GM23248 (cell line): ENCODE data around the gene FAT4. TPM values are rescaled to one million over a fixed set of nuclear protein-coding genes. Genes with fewer than 3 reads are reported as not detected.

Experiments
- DNase-seq: peaks from one replicate; pipeline ENCODE4 v3.0.0-alpha.2; 2015
- H2AFZ ChIP-seq: fragments of 200-600 bp; sonication (generic); 2 replicates; pipeline ENCODE4 v1.6.1; 2016; ENCODE audit warnings: antibody characterized with exemption
- H3F3A ChIP-seq: fragments of 200-600 bp; sonication (generic); 2 replicates; pipeline ENCODE4 v1.6.1; 2016; ENCODE audit warnings: mild to moderate bottlenecking, antibody characterized with exemption, mixed run types; ENCODE audit not compliant: insufficient read depth
- H3K27ac ChIP-seq: fragments of 200-600 bp; sonication (generic); 2 replicates; pipeline ENCODE4 v1.5.1; 2016; ENCODE audit warnings: mild to moderate bottlenecking
- H3K27me3 ChIP-seq: fragments of 200-600 bp; sonication (generic); replicated peaks from 2 replicates; pipeline ENCODE4 v1.6.1; 2016; ENCODE audit warnings: mild to moderate bottlenecking; ENCODE audit not compliant: insufficient read depth
- H3K36me3 ChIP-seq: fragments of 200-600 bp; sonication (generic); 2 replicates; pipeline ENCODE4 v1.6.1; 2016; ENCODE audit warnings: low read depth, mild to moderate bottlenecking
- H3K4me1 ChIP-seq: fragments of 200-600 bp; sonication (generic); 2 replicates; pipeline ENCODE4 v1.6.1; 2016; ENCODE audit warnings: mild to moderate bottlenecking; ENCODE audit not compliant: insufficient read depth
- H3K4me2 ChIP-seq: fragments of 200-600 bp; sonication (generic); one replicate; pipeline ENCODE4 v1.6.1; 2016; ENCODE audit warnings: mild to moderate bottlenecking; ENCODE audit not compliant: unreplicated experiment
- H3K4me3 ChIP-seq: fragments of 200-600 bp; sonication (generic); 2 replicates; pipeline ENCODE4 v1.5.1; 2016; ENCODE audit warnings: mild to moderate bottlenecking
- H3K79me2 ChIP-seq: fragments of 200-600 bp; sonication (generic); 2 replicates; pipeline ENCODE4 v1.6.1; 2016; ENCODE audit warnings: mild to moderate bottlenecking; ENCODE audit not compliant: insufficient read depth
- H3K9ac ChIP-seq: fragments of 200-600 bp; sonication (generic); 2 replicates; pipeline ENCODE4 v1.6.1; 2016; ENCODE audit warnings: mild to moderate bottlenecking
- H3K9me2 ChIP-seq: fragments of 200-600 bp; sonication (generic); 2 replicates; pipeline ENCODE4 v1.6.1; 2016; ENCODE audit warnings: mixed run types, mild to moderate bottlenecking, moderate library complexity; ENCODE audit not compliant: insufficient read depth
- H3K9me3 ChIP-seq: fragments of 200-600 bp; sonication (generic); one replicate; pipeline ENCODE4 v1.6.1; 2017; ENCODE audit warnings: low read depth
- H4K20me1 ChIP-seq: fragments of 200-600 bp; sonication (generic); 2 replicates; pipeline ENCODE4 v1.6.0; 2016; ENCODE audit not compliant: insufficient read depth
- EZH2 ChIP-seq: fragments of 200-600 bp; sonication (generic); IDR thresholded peaks from 2 replicates; pipeline ENCODE4 v1.6.1; 2018; ENCODE audit warnings: antibody characterized with exemption, mild to moderate bottlenecking; ENCODE audit not compliant: insufficient read depth, poor library complexity, severe bottlenecking
- EZH2phosphoT487 ChIP-seq: fragments of 200-600 bp; sonication (generic); IDR thresholded peaks from 2 replicates; pipeline ENCODE4 v1.6.1; 2018; ENCODE audit warnings: antibody characterized with exemption, moderate library complexity, mild to moderate bottlenecking, low read depth; ENCODE audit not compliant: insufficient read depth
- WGBS, 2 experiments: methylation state at CpG; one replicate each; pipeline ENCODE4 v1.1.6; 2015 to 2017; ENCODE audit warnings: low lambda C conversion rate in 2 of 2, low coverage in 1 of 2; ENCODE audit errors: missing lambda C conversion rate in 2 of 2; 5-methylcytosine and 5-hydroxymethylcytosine counted together
- in situ Hi-C: fragments of 300-500 bp; cut with MboI; formaldehyde crosslinking; loops from 2 replicates; pipeline ENCODE4 v1.15.0; 2020
- polyA plus RNA-seq: library from polyadenylated mRNA; unstranded; fragments of >200 nt; fragmentation: Nextera tagmentation; extraction: Ambion mirVana; gene quantifications from 2 replicates; pipeline ENCODE4 v1.2.1, GENCODE V29; 2016
- total RNA-seq: library from RNA; depleted of rRNA; stranded (reverse); fragments of >200 nt; shearing (Covaris generic); gene quantifications from 2 replicates; pipeline ENCODE4 v1.2.3, GENCODE V29; 2014; rRNA removed

The FAT4 gene
- total RNA-seq (22.0 and 22.4 TPM in 2 replicates), polyA plus RNA-seq (2.1 and 2.4 TPM in 2 replicates)

DNA sequence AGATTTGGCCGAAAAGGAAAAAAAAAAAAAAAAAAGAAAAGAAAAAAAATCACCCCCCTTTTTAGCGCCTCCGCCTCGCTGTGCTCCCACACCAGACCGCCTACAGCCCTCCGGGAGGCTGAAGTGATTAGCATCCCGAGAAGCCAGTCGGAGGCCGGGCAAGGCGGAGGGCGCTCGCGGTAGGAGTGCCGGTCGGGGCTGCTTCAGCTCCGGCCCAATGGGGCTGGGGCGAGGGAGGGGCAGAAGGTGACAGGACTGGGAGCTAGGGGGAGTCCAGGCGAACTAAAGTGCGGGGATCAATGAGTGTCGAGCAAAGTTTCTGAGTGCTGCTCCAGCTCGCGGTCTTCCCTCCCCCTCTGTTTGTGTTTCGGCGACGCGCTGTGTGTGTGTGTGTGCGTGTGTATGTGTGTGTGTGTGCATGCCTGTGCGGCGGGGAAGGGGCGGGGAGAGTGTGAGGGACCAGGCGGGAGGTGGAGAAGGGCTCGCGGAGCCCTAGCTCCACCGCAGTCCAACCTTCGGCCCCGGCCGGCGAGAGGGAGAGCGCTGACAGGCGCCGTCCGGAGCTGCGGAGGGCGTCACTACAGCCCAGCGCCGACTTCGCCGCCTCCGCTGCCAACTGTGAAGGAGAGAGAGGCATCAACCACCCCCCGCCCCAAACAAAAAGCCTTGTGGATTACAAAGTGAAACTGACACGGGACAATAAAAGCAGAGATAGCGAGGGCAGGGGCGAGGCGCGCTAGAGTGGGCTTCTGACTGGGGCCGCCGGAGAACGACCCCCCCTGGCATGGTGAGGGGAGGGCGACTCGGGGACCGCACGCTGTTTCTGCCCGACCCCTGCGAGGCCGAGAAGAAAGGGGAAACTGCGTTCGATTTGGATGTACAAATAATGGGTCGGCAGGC, at the start of gene FAT4:
TSS of gene FAT4 (plus strand) at position 280 of the 900 bp plus-strand sequence. CDS start 1,457 bp downstream, outside the sequence.
- Histone ChIP-seq H3K4me3 (peak within 1 kb of the TSS; percentile 92), H3K4me2 (peak within 1 kb of the TSS; percentile 96), H3K4me1 (peaks cover 31% of the 10 kb centered on the region), H3K27me3 (no peaks in the 10 kb centered on the region), H3K36me3 (no peaks in the 10 kb centered on the region), H3K9me3 (no peaks in the 10 kb centered on the region), H3K79me2 (peaks cover 41% of the 10 kb centered on the region), H3K9ac (peak within 1 kb of the TSS; percentile 88), H3K9me2 (no peaks in the 10 kb centered on the region), H3K27ac (peak within 1 kb of the TSS; percentile 65), H3F3A (peaks cover 11% of the 10 kb centered on the region; the same call in 1 of the 2 replicates), H4K20me1 (no peaks in the 10 kb centered on the region), H2AFZ (peak within 1 kb of the TSS; percentile 95)
- peak; percentile 99 for DNase-seq
- TF ChIP-seq EZH2phosphoT487 (no peak), EZH2 (no peak)
- WGBS, 2 experiments, result 1% methylated on average over 38 to 68 of the region's 68 CpGs
- in situ Hi-C loops, result loop anchor here (10.0 to 25.0 kb wide), 2 partner anchors 420 to 1297 kb away; no protein-coding TSS in a partner anchor

- H3K4me3 ChIP-seq, result no peak overlapping the region
- H3K4me2 ChIP-seq, result no peak overlapping the region
- WGBS, 2 experiments, result 93 to 95% methylated on average over 5 of the region's 5 CpGs
- H3K27ac ChIP-seq, result no peak overlapping the region
- no peaks in the 10 kb centered on the region for H4K20me1 ChIP-seq
- no peak overlapping the region for H2AFZ ChIP-seq
- H3K27me3 ChIP-seq, result no peaks in the 10 kb centered on the region
- H3F3A ChIP-seq, result peaks cover 15% of the 10 kb centered on the region; the same call in 1 of the 2 replicates
- TF ChIP-seq EZH2, result no peak
- no peak for TF ChIP-seq EZH2phosphoT487
- DNase-seq, result no peak
- no peak overlapping the region for H3K9ac ChIP-seq
- in situ Hi-C loops, result loop anchor here (10.0 kb wide), 1 partner anchor 931 kb away; no protein-coding TSS in a partner anchor
- H3K4me1 ChIP-seq, result peaks cover 17% of the 10 kb centered on the region
- no peaks in the 10 kb centered on the region for H3K9me2 ChIP-seq
- H3K9me3 ChIP-seq, result no peaks in the 10 kb centered on the region
- H3K36me3 ChIP-seq, result no peaks in the 10 kb centered on the region
- no peaks in the 10 kb centered on the region for H3K79me2 ChIP-seq
Observed at GRCh38 chr4:125265846-125266245, 48.9 kb upstream of the FAT4 start.

GRCh38 chr4:125266901-125267604, 47.7 kb upstream of the FAT4 start:
- H3K9me2 ChIP-seq, result no peaks in the 10 kb centered on the region
- H3K9me3 ChIP-seq, result no peaks in the 10 kb centered on the region
- H3F3A ChIP-seq, result peaks cover 15% of the 10 kb centered on the region; the same call in 1 of the 2 replicates
- H3K4me3 ChIP-seq, result peak overlapping the region; percentile 56
- 3% methylated on average over 7 of the region's 7 CpGs for WGBS, 2 experiments
- peak overlapping the region; percentile 54 for H3K27ac ChIP-seq
- no peak for TF ChIP-seq EZH2phosphoT487
- TF ChIP-seq EZH2, result no peak
- H2AFZ ChIP-seq, result peak overlapping the region; percentile 40
- H3K27me3 ChIP-seq, result no peaks in the 10 kb centered on the region
- H3K9ac ChIP-seq, result peak overlapping the region; percentile 28
- in situ Hi-C loops, result loop anchor here (10.0 kb wide), 1 partner anchor 932 kb away; no protein-coding TSS in a partner anchor
- no peaks in the 10 kb centered on the region for H4K20me1 ChIP-seq
- DNase-seq, result peak; percentile 84
- H3K4me2 ChIP-seq, result peak overlapping the region; percentile 64
- H3K36me3 ChIP-seq, result no peaks in the 10 kb centered on the region
- H3K79me2 ChIP-seq, result no peaks in the 10 kb centered on the region
- peaks cover 17% of the 10 kb centered on the region for H3K4me1 ChIP-seq

DNA sequence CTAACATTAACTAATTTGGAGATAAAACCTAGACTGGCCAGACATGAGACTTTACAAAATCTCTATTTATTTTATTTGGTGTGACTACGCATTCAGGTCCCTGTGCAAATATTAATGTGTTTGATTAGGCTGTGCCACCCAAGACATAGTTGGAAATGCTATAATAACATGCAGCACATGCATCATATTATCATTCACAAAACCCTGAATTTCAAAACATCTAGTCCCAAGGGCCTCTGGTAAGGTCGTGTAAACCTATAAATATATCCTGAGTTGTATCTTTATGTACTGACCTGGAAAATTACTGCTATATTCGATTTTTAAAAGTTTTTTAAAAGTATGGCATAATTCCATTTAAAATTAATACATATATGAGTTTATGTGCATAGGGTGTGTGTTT, 47.1 kb upstream of the FAT4 start:
- in situ Hi-C loops, result loop anchor here (10.0 kb wide), 1 partner anchor 933 kb away; no protein-coding TSS in a partner anchor
- Histone ChIP-seq H3K36me3 (no peaks in the 10 kb centered on the region), H3K9ac (peak overlapping the region; percentile 28), H3K4me3 (peak overlapping the region; percentile 56), H4K20me1 (no peaks in the 10 kb centered on the region), H3K9me3 (no peaks in the 10 kb centered on the region), H2AFZ (0 out of 2 replicates have a peak overlapping the region, but pooled peaks have one; percentile 40), H3K9me2 (no peaks in the 10 kb centered on the region), H3K4me2 (peak overlapping the region; percentile 64), H3K27ac (peak overlapping the region; percentile 54), H3K4me1 (peaks cover 17% of the 10 kb centered on the region), H3K79me2 (no peaks in the 10 kb centered on the region), H3F3A (peaks cover 15% of the 10 kb centered on the region; the same call in 1 of the 2 replicates), H3K27me3 (no peaks in the 10 kb centered on the region)
- no peak for DNase-seq
- TF ChIP-seq EZH2, result no peak
- no peak for TF ChIP-seq EZH2phosphoT487
- WGBS, 2 experiments, result 66 to 71% methylated on average over 3 of the region's 3 CpGs
